Hair follicle dermal papilla cell (primary cell): ENCODE measurements around the gene GPR63. TPM values are rescaled to one million over a fixed set of nuclear protein-coding genes. Genes with fewer than 3 reads are reported as not detected.

Experiments used
- total RNA-seq: library from RNA; depleted of rRNA; stranded (reverse); fragments of >200 nt; gene quantifications from 2 replicates; pipeline ENCODE4 v1.2.3, GENCODE V29; 2012

Gene GPR63, protein sequence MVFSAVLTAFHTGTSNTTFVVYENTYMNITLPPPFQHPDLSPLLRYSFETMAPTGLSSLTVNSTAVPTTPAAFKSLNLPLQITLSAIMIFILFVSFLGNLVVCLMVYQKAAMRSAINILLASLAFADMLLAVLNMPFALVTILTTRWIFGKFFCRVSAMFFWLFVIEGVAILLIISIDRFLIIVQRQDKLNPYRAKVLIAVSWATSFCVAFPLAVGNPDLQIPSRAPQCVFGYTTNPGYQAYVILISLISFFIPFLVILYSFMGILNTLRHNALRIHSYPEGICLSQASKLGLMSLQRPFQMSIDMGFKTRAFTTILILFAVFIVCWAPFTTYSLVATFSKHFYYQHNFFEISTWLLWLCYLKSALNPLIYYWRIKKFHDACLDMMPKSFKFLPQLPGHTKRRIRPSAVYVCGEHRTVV
- total RNA-seq, result 1.2 and 1.9 TPM in 2 replicates

GRCh38 chr6:96837081-96837971 lies at the start of gene GPR63:
GPR63 (minus strand) TSS chr6:96837477; CDS start chr6:96799731, 37,746 bp downstream.

Other genes starting within 250 kb of the GPR63 start
- gene NDUFAF4, start 60.4 kb upstream of the GPR63 start, total RNA-seq, result 7.1 and 8.6 TPM in 2 replicates
- under 0.01 and 0.49 TPM in 2 replicates for gene KLHL32, start 87.3 kb upstream of the GPR63 start, total RNA-seq